ENCODE data around the gene ABCD3.

The ABCD3 gene

DNA sequence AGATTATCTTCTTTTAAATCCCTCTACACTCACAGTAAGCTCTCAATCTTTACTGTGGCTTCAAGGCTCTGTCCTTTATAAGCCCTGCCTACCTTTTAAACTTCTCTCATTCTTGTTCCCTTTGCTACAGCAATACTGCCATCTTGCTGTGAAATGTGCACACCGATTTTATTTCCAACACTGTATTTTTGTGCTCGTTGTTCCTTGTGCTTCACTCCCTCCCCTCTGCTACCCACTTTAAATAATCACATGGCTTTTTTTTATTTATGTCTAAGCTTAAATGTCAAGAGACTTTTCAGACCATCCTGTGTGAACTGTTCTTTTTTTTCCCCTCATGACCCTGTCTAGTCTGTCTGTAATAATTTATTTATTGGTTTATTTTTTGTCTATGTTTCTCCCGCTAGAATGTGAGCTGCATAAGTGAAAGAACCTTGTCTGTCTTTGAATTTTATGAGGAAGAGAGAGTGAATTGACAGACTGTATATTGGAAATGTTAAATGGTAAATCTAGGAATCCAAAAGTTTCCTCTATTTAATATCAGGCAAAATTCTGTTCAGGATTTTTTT is 45.7 kb downstream of the ABCD3 start:
- DNase-seq, result no peak

DNA sequence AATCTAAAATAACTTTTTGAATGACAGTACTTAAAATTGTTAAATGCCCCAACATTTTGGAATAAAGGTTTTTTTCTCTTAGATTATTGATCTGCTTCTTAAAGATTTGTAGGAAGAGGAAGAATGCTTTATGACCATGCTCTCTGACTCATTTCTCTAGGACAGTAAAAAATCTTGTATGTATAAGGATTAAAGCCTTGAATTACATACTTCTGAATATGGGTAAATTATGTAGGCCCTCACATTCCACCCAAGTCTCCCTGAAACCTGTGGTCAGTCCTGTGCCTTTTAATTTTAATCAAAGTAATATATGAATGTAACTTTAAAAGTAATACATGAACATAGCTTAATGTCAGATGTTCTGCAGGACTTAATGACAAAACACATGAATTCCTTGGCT is 50.5 kb downstream of the ABCD3 start:
- DNase-seq, result no peak

DNA sequence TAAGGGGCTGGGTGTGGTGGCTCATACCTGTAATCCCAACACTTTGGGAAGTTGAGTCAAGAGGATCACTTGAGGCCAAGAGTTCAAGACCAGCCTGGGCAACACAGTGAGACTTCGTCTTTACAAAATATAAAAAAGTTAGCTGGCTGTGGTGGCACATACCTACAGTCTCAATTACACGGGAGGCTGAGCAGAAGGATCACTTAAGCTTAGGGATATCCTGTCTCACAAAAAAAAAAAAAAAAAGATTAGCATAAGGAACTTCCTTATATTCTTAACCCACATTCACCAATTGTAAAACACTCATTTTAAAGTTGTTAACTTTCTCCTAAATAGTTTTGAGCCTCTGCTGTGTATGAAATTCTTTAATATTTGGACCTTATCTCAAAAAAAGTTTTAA is 53.1 kb downstream of the ABCD3 start:
- DNase-seq, result no peak

DNA sequence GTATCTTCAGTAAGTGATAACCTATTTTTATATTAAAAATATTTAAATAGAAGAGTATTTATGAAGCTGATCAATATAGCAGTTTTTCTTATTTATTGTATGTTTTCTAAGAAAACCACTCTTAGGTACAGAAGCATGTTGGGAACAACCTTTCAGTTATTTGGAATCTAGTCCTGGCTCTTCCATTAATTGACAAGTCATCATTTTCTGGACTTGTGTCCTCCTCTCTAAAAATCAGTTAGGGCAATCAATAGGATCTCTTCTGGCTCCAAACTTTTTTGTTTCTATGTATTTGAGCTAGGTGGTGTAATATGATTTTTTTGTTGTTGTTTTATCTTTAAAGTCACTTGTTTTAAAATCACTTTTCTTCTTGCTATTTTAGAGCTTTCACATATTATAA is 57.0 kb downstream of the ABCD3 start:
- DNase-seq, result no peak

DNA sequence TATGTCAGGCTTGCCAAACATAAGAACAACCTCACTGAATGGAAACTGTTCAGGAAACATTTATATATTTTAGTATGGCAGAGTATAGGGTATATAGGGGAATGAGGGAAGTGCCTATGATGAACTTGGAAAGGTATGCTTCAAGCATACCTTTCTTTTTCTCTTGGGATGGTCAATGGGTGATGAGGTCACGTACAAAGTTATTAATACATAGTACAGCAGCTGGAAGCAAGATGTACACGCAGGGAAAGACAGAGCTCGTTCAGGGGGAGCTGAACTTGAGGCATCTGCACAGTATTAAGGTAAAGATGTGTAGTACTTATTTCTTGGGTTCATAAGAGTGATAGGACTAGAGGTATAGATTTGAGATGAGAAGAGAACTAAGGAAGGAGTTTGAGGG is 61.5 kb downstream of the ABCD3 start:
- no peak for DNase-seq

DNA sequence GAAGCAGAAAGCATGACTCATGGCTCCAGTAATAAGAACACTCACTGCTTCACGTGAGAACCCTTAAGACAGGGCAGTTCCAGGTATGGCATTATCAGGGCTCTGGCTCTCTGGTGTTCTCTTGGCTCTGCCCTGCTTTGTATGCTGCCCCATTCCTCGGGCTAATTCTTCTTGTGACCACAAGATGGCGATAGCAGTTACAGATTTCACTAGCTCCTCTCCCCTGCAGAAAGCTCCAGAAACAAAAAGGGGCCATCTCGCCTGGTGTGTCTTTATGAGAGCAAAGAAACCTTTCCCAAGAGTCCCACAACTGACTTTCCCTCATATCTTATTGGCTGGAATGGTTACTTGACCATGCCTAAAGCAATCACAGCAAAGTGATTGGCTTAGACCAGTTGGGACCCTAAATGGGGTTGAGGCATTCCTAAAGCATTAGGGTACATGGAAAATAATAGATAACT is 63.3 kb downstream of the ABCD3 start:
- DNase-seq, result peak; percentile 3

DNA sequence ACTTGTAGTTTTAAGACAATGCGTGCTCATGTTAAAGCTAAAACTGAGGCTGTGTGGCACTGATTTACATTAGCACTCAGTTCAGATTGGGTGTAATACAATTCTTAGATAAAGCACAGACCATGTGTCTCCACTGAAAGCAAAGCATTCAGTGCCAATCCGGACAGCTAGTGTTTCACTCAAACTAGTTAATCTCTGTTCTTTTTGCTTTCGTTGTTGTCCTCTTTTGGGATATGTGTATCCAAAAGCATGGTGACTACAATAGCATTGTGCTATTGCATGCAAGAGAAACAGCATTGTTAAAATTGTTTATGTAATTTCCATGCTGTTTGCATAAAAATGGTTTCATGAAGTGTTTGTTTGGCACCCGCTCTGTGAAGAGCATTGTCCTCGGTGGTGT is 68.8 kb downstream of the ABCD3 start:
- DNase-seq, result no peak

DNA sequence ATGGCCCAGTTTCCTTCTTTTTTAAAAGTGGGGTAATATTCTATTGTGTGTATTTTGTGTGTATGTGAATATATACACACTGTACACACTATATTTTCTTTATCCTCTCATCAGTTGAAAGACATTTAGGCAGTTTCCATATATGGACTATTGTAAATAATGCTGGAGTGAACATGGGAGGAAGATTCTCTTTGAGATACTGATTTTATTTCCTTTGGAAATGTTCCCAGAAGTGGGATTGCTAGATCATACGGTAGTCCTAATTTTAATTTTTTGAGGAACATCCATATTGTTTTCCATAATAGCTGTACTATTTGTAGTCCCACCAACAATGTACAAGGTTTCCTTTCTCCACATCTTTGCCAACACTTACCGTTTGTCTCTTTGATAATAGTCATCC is 72.4 kb downstream of the ABCD3 start:
- no peak for DNase-seq

DNA sequence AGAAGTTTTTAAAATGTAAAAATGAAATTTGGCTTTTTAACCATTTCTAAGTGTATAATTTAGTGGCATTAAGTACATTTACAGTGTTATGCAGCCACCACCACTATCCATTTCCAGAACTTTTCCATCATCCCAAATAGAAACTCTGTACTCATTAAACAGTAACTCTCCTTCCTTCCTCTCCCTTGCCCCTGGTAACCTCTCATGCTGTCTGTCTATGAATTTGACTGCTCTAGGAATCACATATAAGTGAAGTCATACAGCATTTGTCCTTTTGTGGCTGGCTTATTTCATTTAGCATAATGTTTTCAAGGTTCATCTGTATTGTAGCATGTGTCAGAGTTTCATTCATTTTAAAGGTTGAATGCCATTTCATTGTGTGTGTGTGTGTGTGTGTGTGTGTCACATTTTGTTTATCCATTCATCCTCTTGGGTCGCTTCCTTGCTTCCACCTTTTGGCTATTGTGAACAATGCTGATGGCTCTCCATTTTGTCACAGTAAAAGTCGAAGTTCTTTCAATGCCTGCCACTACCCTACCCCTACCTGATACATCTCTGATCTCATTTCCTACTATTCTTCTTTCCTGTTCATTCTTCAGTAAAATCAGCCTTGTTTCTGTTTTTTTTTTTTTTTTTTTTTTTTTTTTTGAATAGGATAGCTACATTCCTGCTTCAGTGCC is 78.0 kb downstream of the ABCD3 start:
- DNase-seq, result no peak

DNA sequence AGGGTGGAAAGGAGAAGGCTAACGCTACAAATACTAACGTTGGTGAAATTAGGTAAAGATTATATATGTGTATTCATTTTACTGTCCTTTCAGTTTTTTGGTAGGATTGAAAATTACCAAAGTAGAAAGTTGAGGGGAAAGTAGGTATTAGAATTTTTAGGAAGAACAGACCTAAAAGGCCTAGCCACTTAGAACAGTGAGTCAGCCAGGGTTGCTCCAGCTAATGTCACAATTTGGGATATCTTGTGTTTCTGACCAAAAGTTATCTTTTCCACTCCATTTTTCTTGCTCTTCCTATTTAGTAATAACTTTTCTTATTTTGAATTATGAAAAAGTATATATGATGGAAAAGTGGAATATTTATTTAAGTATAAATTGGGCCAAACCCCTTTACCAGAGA is 83.2 kb downstream of the ABCD3 start:
- DNase-seq, result no peak

DNA sequence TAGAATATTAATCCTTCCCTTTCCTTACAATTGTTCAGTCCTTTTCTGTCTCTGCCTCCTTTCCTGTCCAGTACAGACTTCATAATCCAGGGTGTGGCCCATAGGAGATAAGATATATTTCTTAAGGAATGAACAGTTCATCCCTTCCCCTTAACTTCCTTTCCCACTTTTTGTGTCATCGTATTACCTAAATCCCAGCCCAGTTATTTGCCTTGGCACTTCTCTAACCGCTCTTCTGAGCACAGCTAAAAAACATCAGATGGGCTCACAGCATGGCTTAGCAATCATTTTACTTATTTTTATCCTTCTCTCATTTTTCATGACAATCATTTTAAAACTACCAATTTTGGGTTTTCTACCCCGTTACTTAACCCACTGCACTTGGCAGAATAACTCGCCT is 83.7 kb downstream of the ABCD3 start:
- no peak for DNase-seq

DNA sequence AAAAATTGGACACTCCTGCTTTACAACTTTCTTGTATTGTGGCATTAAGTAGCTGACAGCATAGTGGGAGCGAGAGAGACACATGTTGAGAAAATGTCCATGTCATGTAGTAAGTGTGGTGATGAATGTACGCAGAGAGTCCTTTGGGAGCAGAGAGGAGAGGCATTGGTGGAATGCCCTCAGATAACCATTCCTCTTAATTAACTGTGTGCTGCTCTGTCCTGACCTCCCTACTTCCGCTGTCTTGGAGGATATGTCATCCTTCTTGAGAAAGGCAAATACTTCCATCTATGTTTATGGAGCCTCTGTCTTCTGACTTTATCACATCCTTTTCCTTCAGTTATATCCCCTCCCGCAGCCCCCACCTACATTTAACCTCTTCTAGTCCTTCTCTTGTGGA is 85.0 kb downstream of the ABCD3 start:
- DNase-seq, result no peak

DNA sequence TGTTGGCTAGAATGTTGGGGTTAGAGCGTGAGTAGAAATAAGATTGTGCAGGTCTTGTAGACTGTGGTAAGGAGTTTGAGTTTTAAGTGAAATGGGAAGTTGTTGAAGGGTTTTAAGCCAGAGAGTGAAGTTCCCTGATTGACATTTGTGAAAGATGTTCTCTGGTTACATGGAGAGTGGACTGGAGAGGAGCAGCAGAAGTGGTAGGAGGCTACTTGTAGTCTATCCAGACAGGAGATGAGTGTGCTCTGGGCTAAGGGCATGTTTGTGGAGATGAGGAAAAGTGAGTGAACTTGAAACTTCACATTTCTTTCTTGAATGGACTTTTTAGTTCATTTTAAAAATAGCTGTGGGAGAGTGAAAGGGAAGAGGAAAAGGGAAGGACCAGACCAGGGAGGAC is 86.4 kb downstream of the ABCD3 start:
- DNase-seq, result no peak

DNA sequence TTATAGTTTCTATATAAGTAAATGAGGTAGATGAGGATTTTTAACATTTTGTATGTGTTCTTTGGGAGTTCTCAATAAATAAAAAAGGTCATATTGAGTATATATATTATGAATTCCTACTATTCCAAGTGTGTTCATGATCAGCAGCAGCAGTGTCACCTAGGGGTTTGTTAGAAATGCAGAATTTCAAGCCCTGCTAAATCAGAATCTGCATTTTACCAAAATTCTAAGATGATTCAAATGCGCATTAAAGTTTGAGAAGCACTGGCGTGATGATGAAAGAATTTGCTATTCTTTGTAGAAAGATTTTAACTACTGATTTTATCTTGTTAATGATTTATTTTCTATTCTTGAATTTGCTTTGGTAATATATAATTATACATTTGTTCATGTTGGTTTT is 94.6 kb downstream of the ABCD3 start:
- no peak for DNase-seq

DNA sequence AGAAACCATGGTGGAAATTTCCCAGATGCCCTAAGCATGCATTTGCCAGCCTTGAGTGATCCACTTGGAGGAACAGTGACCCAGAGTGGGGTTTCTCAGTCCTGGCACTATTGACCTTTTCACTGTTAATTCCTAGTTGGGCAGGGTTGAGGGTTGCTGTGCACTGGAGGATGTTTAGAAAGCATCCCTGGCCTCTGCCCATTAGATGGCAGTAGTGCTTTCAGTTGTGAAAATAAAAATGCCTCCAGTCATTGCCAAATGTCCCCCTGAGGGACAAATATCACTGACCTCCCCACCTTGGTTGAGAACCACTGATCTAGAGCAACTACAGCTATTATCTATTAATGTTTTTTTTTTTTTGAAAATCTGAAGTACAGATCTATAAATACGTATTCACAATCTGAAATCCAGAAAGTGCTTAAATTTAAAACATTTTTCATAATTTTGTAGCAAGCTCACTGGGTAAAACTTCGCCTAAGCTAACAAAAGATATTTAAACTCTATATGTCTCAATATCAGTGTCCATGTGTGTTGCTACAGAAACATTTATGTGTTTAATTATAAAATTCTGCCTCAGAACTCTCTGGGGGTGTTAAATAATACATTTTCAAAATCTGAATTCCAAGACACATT is 96.0 kb downstream of the ABCD3 start:
- DNase-seq, result no peak

DNA sequence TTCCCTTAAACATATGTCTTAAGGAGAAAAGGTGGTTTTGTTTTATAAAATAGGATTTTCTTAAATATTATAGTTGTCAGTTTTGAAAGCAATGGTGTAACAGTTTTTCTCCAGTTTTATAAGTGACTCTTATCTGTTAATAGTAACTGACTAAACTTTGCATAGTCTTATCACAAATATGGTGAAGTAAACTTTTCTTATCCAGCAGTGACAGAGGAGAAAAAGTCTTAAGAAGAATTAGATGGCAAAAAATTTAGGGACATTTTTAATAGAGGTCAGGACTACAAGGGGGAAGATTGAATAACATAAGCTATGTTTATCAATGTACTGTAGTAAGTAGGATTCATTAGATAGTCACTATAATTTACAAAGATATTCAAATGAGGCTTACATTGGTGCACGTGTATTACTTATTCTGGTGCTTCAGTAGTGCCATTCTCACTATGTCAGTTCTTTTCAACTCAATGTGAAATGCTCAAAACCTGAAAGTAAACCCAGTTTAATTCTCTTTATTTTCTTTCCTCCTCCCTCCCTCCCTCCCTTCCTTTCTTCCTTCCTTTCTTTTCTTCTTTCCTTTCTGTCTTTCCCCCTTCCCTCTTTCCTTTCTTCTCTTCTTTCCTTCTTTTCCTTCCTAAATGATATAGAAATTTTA is 97.2 kb downstream of the ABCD3 start:
- DNase-seq, result no peak

DNA sequence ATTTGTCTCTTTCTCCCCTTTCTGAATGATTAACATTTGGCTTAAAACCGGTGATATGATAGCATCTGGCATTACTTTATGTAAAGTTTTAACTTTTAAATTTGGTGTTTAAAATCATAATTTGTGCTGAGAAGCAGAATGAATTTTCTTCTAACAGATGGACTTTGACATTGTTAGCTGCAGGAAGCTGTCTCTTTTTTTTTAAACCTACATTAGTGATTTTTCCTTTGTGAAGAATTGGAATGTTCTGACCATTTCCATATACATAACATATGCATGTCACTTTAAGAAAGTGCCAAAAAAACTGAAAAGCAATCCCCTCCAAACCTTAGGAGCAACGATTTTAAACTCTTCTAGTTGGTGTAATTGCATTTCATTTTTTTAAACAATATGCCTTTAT is 101.2 kb downstream of the ABCD3 start:
- no peak for DNase-seq

DNA sequence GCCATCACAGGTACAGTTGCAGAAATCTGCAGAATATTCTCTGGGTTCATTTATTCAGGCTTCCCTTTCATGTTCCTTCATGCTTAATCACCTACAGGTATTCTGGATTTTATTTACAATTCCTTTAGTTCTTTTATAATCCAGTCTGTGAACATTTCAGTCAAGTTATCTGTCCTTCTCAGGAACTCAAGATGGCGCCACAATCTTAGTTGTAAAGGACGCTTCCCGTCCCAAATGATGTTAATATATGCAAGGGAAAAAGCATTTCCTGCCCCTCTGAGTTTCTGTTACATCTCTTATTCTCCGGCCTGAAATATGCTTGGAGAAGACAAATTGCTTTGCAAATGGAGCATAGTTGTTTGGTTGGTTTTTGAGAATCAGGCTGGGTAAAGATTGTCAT is 104.1 kb downstream of the ABCD3 start:
- no peak for DNase-seq

DNA sequence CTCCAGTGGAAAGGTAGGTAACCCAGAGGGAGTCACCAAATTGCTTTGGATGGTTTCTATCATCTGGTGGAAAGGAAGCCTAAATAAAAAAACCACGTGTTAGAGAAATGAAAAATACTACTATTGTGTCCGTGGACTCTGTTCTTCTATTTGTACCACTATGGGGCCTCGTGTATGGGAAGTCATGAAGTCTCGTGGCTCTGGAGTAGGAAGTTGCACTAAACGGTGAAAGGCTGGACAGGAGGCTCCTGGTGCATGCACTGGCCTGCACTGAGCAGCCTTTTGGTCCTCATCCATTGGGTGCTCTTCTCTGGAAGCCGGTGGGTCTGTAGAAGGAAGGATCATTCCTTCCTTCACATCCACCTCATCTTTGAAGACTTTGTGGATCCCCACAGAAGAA is 106.3 kb downstream of the ABCD3 start:
- DNase-seq, result no peak

DNA sequence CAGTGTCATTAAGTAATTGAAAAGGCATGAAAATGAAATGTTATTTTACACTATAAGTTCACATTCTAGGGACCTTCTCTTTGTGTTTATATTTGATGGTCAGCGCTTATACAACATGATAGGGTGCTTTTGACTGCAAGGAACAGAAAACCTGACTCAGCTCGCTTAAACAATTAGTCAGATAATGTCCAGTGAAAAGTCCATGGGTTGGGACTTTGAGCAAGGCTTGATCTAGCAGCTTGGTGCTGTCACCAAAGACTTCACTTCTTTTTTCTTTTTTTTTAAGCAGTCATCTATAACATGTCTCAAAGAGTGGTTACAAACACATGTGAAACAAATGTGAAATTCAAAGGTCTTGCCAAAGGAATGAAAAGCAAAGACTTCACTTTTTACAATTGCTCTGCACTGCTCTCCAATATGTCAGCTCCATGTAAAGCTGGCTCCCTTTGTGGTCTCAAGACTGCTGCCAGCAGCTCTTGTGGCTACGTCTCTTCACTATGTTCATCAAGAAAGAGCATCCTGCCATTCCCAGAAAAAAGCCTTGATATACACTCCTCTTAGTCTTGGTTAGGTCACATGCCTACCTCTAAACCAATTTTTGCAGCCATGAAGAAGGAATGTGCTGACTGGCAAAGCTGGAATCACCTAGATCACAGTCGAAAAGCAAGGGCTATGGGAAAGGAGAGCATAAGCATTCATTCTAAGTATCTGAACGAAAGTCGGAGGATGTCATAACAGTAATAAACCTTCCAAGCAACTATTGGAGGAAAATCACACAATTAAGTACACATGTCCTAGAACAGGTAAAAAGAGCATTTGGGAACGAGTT is 108.2 kb downstream of the ABCD3 start:
- DNase-seq, result no peak

DNA sequence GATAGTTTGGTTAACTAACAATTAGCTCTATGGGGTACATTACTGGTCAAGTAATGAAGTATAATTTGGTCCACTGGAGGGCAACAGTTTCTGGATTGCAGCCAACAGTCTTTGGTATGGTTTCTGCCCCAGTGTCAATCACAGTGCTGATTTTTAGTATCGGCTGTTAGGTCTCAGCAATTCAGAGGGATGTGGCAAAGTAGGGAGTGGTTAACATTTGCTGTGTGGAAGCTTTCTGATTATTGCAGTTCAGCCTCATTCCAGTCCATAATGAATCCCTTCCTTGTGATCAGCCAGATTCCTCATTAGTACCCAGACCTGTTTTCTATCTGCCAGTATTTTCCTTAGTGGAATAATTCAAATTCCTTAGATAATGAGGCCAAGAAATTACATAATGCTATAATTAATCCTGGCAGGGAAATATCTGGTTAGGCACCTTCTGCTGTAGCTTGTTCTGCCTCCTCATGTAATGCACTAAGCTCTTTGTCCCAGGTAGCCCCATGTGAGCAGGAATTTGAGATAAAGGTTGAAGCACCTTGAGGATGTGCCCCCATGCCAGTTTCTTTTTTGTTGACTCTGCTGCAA is 109.3 kb downstream of the ABCD3 start:
- DNase-seq, result no peak

DNA sequence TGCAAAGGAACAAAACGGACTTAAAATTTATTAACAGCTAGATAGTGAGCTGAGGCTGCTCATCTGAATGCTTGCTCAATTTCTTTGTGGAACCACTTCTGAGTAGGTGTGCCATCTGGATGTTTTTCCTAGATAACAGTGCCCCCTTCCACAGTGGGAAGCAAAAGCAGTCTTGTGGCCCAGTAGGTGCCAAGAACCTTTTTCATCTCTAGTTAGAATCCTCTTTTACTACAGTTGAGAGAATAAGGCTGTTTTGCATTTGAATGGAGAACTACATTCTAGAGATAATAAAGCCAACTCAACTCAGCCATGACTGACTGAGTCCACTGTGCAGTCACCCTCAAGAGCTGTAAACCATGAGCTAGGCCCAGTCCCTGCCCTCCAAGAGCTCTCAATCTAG is 110.1 kb downstream of the ABCD3 start:
- no peak for DNase-seq

DNA sequence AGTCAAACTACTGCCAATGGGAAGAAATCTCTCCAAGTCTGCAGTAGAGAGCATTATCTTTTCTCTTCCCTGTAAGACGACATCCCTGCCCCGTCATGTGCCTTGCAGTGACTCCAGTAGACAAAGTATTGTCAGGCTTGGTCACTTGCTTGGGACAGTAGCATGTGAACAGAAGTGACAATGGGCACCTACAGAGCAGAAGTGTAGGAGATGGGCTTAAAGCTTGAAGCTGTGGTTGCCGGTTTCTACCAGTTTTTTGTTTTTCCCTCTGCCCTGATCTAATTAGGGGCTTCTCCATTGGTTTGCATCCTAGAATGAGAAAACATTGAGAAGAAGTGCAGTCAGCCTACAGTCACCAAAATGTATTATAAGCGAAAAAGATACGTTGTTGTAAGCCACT is 110.6 kb downstream of the ABCD3 start:
- no peak for DNase-seq
